HEK293 (cell line): ENCODE results near the gene POU2AF1.

Source experiments
- CTCF ChIA-PET: fragments of 350-600 bp; formaldehyde crosslinking; extraction: SDS; loops from one replicate; lab custom pipeline; 2021; ENCODE audit warnings: antibody characterized with exemption; lab: Yijun Ruan, JAX
- POLR2A ChIA-PET: fragments of 300-600 bp; formaldehyde crosslinking; extraction: SDS; loops from one replicate; lab custom pipeline; 2020; ENCODE audit warnings: antibody characterized with exemption, inconsistent platforms; lab: Yijun Ruan, JAX
- H3K27ac ChIP-seq: fragments of 200-500 bp; sonication (Bioruptor generic); 2 replicates; pipeline ENCODE4 v1.5.1; 2014; ENCODE audit warnings: low read depth, low read length, control low read depth, inconsistent platforms; ENCODE audit errors: extremely low read depth
- H3K36me3 ChIP-seq, 2 experiments: fragments of 200-500 bp in 1 of 2; sonication (Bioruptor generic) in 1 of 2; 1 replicate in 1 of 2; 2 replicates in 1 of 2; pipeline ENCODE4 v1.5.1; 2014 to 2017; ENCODE audit warnings: inconsistent platforms in 2 of 2, low read length in 2 of 2; ENCODE audit not compliant: control insufficient read depth in 2 of 2, insufficient read depth in 1 of 2
- H3K4me1 ChIP-seq: fragments of 200-500 bp; sonication (Bioruptor generic); 2 replicates; pipeline ENCODE4 v1.5.1; 2014; ENCODE audit warnings: mild to moderate bottlenecking, low read length, inconsistent platforms; ENCODE audit not compliant: control insufficient read depth, insufficient read depth
- H3K4me3 ChIP-seq: 2 replicates; pipeline ENCODE4 v1.5.1; 2011; ENCODE audit warnings: low read depth, mild to moderate bottlenecking, control low read depth, low read length, moderate library complexity
- H3K9me3 ChIP-seq: fragments of 200-500 bp; sonication (Bioruptor generic); 2 replicates; pipeline ENCODE4 v1.5.1; 2014; ENCODE audit warnings: low read depth, low read length, inconsistent platforms; ENCODE audit not compliant: control insufficient read depth, insufficient read depth
- EGR2 ChIP-seq: fragments of 450-650 bp; formaldehyde crosslinking; IDR thresholded peaks from 2 replicates; pipeline ENCODE4 v1.5.1; 2016; ENCODE audit warnings: low read depth, missing biosample characterization, missing genetic modification characterization
- HOXA7 ChIP-seq: sonication (generic); formaldehyde crosslinking; IDR thresholded peaks from 2 replicates; pipeline ENCODE4 v1.8.1; 2022; ENCODE audit warnings: missing genetic modification reagents, borderline replicate concordance
- IKZF3 ChIP-seq: fragments of 450-650 bp; IDR thresholded peaks from 2 replicates; pipeline ENCODE4 v1.5.0; 2018; ENCODE audit warnings: missing biosample characterization, mild to moderate bottlenecking, missing genetic modification characterization, moderate library complexity
- MYNN ChIP-seq: fragments of 450-650 bp; formaldehyde crosslinking; IDR thresholded peaks from 2 replicates; pipeline ENCODE4 v1.5.1; 2016; ENCODE audit warnings: missing biosample characterization, missing genetic modification characterization, borderline replicate concordance
- SP7 ChIP-seq: fragments of 450-650 bp; formaldehyde crosslinking; IDR thresholded peaks from 2 replicates; pipeline ENCODE4 v1.5.1; 2016; ENCODE audit warnings: missing biosample characterization, missing genetic modification characterization
- YY2 ChIP-seq: fragments of 450-650 bp; formaldehyde crosslinking; IDR thresholded peaks from 2 replicates; pipeline ENCODE4 v1.5.1; 2016; ENCODE audit warnings: missing biosample characterization, missing genetic modification characterization
- ZBTB17 ChIP-seq: fragments of 450-650 bp; formaldehyde crosslinking; IDR thresholded peaks from 2 replicates; pipeline ENCODE4 v1.5.1; 2016; ENCODE audit warnings: missing biosample characterization, missing genetic modification characterization
- ZBTB7A ChIP-seq: fragments of 450-650 bp; formaldehyde crosslinking; IDR thresholded peaks from 2 replicates; pipeline ENCODE4 v1.5.1; 2016; ENCODE audit warnings: low read depth, missing biosample characterization, missing genetic modification characterization
- ZFHX2 ChIP-seq: fragments of 450-650 bp; formaldehyde crosslinking; conservative IDR thresholded peaks from 2 replicates; pipeline ENCODE4 v1.5.1; 2016; ENCODE audit warnings: missing biosample characterization, missing genetic modification characterization
- ZFP69B ChIP-seq: fragments of 450-650 bp; formaldehyde crosslinking; IDR thresholded peaks from 2 replicates; pipeline ENCODE4 v1.5.1; 2016; ENCODE audit warnings: missing biosample characterization, missing genetic modification characterization
- ZIC2 ChIP-seq: fragments of 450-650 bp; formaldehyde crosslinking; IDR thresholded peaks from 2 replicates; pipeline ENCODE4 v1.5.1; 2016; ENCODE audit warnings: missing biosample characterization, missing genetic modification characterization
- ZNF169 ChIP-seq: fragments of 450-650 bp; formaldehyde crosslinking; IDR thresholded peaks from 2 replicates; pipeline ENCODE4 v1.5.1; 2016; ENCODE audit warnings: missing biosample characterization, missing genetic modification characterization
- ZNF175 ChIP-seq: fragments of 450-650 bp; formaldehyde crosslinking; IDR thresholded peaks from 2 replicates; pipeline ENCODE4 v1.5.1; 2016; ENCODE audit warnings: missing biosample characterization, missing genetic modification characterization
- ZNF221 ChIP-seq: fragments of 450-650 bp; formaldehyde crosslinking; IDR thresholded peaks from 2 replicates; pipeline ENCODE4 v1.5.1; 2017; ENCODE audit warnings: missing biosample characterization, missing genetic modification characterization, borderline replicate concordance
- ZNF223 ChIP-seq: fragments of 450-650 bp; formaldehyde crosslinking; IDR thresholded peaks from 2 replicates; pipeline ENCODE4 v1.5.1; 2016; ENCODE audit warnings: missing biosample characterization, missing genetic modification characterization
- ZNF514 ChIP-seq: fragments of 450-650 bp; formaldehyde crosslinking; IDR thresholded peaks from 2 replicates; pipeline ENCODE4 v1.5.1; 2016; ENCODE audit warnings: missing biosample characterization, missing genetic modification characterization
- ZNF558 ChIP-seq: fragments of 450-650 bp; formaldehyde crosslinking; IDR thresholded peaks from 2 replicates; pipeline ENCODE4 v1.5.1; 2016; ENCODE audit warnings: missing biosample characterization, missing genetic modification characterization
- ZNF792 ChIP-seq: fragments of 450-650 bp; formaldehyde crosslinking; IDR thresholded peaks from 2 replicates; pipeline ENCODE4 v1.5.1; 2016; ENCODE audit warnings: missing biosample characterization, missing genetic modification characterization
- ZNF830 ChIP-seq: fragments of 450-650 bp; IDR thresholded peaks from 2 replicates; pipeline ENCODE4 v1.5.0; 2018; ENCODE audit warnings: missing biosample characterization, missing genetic modification characterization, low read depth, mild to moderate bottlenecking, moderate library complexity
- TF ChIP-seq, protein P1 (sequence below): fragments of 450-650 bp; formaldehyde crosslinking; IDR thresholded peaks from 2 replicates; pipeline ENCODE4 v1.5.1; 2016; ENCODE audit warnings: missing biosample characterization, missing genetic modification characterization
- TF ChIP-seq, protein P2 (sequence below): fragments of 450-650 bp; formaldehyde crosslinking; IDR thresholded peaks from 2 replicates; pipeline ENCODE4 v1.5.1; 2016; ENCODE audit warnings: missing biosample characterization, missing genetic modification characterization, borderline replicate concordance
- TF ChIP-seq, protein P3 (sequence below): fragments of 450-650 bp; formaldehyde crosslinking; IDR thresholded peaks from 2 replicates; pipeline ENCODE4 v1.5.1; 2017; ENCODE audit warnings: missing biosample characterization, missing genetic modification characterization
- TF ChIP-seq, protein P4 (sequence below): fragments of 450-650 bp; formaldehyde crosslinking; IDR thresholded peaks from 2 replicates; pipeline ENCODE4 v1.5.1; 2016; ENCODE audit warnings: missing biosample characterization, missing genetic modification characterization
- TF ChIP-seq, protein P5 (sequence below): fragments of 450-650 bp; formaldehyde crosslinking; IDR thresholded peaks from 2 replicates; pipeline ENCODE4 v1.5.1; 2016; ENCODE audit warnings: missing biosample characterization, missing genetic modification characterization

The POU2AF1 gene

DNA sequence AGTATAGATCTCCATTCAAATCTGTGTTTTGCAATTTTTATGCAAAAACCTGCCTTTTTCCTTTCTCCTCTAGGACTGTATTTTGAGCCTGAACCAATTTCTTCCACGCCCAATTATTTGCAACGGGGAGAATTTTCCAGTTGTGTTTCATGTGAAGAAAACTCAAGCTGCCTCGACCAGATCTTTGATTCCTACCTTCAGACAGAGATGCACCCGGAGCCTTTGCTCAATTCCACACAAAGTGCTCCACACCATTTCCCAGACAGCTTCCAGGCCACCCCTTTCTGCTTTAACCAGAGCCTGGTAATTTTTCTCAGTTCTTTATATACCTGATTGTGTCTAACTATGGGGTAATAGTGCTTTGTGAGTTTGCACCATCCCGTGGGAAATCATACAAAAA, 72.8 kb downstream of the POU2AF1 start (continued):
- TF ChIP-seq ZNF169: no peak

DNA sequence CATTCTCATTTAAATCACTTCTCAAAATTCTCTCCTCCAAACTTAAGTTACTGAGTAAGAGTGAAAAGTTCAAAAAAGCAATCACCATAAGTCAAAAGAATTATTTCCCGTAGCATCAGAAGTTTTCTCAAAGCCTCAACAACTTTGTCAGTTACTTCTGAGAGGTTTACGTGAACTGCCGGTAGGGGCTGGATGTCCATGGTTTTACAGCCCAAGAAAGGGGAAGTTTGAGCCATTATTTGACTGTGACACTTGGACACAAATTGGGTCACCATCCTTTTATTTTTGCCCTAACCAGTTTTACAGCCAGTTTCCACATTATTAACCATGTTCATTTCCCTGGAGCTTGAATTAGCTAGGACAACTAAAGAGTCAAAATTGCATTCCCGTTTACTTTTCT, 73.2 kb downstream of the POU2AF1 start:
- Histone ChIP-seq H3K27ac (no peak overlapping the region), H3K36me3 (no peaks in the 10 kb centered on the region), H3K4me3 (no peak overlapping the region), H3K9me3 (no peaks in the 10 kb centered on the region), H3K4me1 (no peaks in the 10 kb centered on the region)
- POLR2A ChIA-PET: no interaction called here
- TF ChIP-seq ZNF175 (tag by site-specific recombination) (no peak), IKZF3 (tag by site-specific recombination) (no peak), MYNN (tag by site-specific recombination) (no peak), ZNF221 (tag by site-specific recombination) (no peak), ZFHX2 (tag by site-specific recombination) (no peak), HOXA7 (CRISPR knock-in tag) (no peak), ZNF830 (no peak), ZBTB17 (tag by site-specific recombination) (no peak), ZFP69B (tag by site-specific recombination) (no peak), ZNF558 (tag by site-specific recombination) (no peak), SP7 (no peak)
- TF ChIP-seq, protein P1, sequence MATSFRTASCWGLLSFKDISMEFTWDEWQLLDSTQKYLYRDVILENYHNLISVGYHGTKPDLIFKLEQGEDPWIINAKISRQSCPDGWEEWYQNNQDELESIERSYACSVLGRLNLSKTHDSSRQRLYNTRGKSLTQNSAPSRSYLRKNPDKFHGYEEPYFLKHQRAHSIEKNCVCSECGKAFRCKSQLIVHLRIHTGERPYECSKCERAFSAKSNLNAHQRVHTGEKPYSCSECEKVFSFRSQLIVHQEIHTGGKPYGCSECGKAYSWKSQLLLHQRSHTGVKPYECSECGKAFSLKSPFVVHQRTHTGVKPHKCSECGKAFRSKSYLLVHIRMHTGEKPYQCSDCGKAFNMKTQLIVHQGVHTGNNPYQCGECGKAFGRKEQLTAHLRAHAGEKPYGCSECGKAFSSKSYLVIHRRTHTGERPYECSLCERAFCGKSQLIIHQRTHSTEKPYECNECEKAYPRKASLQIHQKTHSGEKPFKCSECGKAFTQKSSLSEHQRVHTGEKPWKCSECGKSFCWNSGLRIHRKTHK: no peak
- TF ChIP-seq, protein P2, sequence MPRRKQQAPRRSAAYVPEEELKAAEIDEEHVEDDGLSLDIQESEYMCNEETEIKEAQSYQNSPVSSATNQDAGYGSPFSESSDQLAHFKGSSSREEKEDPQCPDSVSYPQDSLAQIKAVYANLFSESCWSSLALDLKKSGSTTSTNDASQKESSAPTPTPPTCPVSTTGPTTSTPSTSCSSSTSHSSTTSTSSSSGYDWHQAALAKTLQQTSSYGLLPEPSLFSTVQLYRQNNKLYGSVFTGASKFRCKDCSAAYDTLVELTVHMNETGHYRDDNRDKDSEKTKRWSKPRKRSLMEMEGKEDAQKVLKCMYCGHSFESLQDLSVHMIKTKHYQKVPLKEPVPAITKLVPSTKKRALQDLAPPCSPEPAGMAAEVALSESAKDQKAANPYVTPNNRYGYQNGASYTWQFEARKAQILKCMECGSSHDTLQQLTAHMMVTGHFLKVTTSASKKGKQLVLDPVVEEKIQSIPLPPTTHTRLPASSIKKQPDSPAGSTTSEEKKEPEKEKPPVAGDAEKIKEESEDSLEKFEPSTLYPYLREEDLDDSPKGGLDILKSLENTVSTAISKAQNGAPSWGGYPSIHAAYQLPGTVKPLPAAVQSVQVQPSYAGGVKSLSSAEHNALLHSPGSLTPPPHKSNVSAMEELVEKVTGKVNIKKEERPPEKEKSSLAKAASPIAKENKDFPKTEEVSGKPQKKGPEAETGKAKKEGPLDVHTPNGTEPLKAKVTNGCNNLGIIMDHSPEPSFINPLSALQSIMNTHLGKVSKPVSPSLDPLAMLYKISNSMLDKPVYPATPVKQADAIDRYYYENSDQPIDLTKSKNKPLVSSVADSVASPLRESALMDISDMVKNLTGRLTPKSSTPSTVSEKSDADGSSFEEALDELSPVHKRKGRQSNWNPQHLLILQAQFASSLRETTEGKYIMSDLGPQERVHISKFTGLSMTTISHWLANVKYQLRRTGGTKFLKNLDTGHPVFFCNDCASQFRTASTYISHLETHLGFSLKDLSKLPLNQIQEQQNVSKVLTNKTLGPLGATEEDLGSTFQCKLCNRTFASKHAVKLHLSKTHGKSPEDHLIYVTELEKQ: no peak
- TF ChIP-seq, protein P3, sequence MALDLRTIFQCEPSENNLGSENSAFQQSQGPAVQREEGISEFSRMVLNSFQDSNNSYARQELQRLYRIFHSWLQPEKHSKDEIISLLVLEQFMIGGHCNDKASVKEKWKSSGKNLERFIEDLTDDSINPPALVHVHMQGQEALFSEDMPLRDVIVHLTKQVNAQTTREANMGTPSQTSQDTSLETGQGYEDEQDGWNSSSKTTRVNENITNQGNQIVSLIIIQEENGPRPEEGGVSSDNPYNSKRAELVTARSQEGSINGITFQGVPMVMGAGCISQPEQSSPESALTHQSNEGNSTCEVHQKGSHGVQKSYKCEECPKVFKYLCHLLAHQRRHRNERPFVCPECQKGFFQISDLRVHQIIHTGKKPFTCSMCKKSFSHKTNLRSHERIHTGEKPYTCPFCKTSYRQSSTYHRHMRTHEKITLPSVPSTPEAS (tag by site-specific recombination): no peak
- CTCF ChIA-PET: no interaction called here

DNA sequence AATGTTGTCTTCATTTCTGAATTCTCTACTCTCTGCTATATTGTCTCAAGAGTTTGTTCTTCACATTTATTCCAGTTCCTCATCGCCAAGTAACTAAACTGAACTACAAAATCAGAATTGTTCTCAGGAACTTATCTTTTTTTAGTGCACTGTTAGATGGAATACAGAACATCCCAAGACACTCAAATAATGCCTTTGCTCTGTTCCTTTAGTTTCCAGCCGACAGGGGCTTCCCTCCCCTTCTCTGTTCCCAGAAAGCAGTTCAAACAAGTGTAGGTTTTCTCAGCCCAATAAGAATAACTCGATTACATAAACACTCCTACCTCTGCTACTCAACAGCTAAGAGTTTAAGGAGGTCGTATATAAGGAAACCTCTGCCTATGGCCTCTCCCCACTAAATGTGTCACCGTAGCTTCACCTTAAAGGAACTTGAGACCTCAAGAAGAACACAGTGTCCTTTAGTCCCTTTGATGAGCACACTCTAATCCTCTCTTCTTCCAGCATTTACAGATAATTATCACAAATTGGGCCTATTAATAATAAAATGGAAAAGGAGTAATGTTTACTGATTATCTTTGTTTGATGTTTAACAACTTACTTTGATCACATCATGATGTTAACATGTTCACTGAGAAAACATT, 73.8 kb downstream of the POU2AF1 start:
- no peak overlapping the region for H3K4me3 ChIP-seq
- no peaks in the 10 kb centered on the region for H3K4me1 ChIP-seq
- no peaks in the 10 kb centered on the region for H3K36me3 ChIP-seq
- H3K9me3 ChIP-seq: no peaks in the 10 kb centered on the region
- CTCF ChIA-PET: interaction anchor here (0.6 kb wide), 1 partner anchor 44 kb away, joined by 4 read pairs; no protein-coding TSS in a partner anchor
- POLR2A ChIA-PET: no interaction called here
- H3K27ac ChIP-seq: no peak overlapping the region
- TF ChIP-seq, protein P4, sequence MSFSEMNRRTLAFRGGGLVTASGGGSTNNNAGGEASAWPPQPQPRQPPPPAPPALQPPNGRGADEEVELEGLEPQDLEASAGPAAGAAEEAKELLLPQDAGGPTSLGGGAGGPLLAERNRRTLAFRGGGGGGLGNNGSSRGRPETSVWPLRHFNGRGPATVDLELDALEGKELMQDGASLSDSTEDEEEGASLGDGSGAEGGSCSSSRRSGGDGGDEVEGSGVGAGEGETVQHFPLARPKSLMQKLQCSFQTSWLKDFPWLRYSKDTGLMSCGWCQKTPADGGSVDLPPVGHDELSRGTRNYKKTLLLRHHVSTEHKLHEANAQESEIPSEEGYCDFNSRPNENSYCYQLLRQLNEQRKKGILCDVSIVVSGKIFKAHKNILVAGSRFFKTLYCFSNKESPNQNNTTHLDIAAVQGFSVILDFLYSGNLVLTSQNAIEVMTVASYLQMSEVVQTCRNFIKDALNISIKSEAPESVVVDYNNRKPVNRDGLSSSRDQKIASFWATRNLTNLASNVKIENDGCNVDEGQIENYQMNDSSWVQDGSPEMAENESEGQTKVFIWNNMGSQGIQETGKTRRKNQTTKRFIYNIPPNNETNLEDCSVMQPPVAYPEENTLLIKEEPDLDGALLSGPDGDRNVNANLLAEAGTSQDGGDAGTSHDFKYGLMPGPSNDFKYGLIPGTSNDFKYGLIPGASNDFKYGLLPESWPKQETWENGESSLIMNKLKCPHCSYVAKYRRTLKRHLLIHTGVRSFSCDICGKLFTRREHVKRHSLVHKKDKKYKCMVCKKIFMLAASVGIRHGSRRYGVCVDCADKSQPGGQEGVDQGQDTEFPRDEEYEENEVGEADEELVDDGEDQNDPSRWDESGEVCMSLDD (tag by site-specific recombination): no peak
- TF ChIP-seq ZNF223 (tag by site-specific recombination) (no peak), EGR2 (tag by site-specific recombination) (no peak), ZBTB7A (tag by site-specific recombination) (no peak), ZNF792 (no peak), YY2 (tag by site-specific recombination) (no peak), ZNF514 (no peak), ZIC2 (tag by site-specific recombination) (no peak)
- TF ChIP-seq, protein P5, sequence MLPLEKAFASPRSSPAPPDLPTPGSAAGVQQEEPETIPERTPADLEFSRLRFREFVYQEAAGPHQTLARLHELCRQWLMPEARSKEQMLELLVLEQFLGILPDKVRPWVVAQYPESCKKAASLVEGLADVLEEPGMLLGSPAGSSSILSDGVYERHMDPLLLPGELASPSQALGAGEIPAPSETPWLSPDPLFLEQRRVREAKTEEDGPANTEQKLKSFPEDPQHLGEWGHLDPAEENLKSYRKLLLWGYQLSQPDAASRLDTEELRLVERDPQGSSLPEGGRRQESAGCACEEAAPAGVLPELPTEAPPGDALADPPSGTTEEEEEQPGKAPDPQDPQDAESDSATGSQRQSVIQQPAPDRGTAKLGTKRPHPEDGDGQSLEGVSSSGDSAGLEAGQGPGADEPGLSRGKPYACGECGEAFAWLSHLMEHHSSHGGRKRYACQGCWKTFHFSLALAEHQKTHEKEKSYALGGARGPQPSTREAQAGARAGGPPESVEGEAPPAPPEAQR (tag by site-specific recombination): no peak
